Cerebellar cortex (tissue), 1 donor: ENCODE results near the gene PLA2G3.

Experiments
- DNase-seq: peaks from one replicate; pipeline ENCODE4 v3.0.0-alpha.2; 2015; ENCODE audit warnings: low spot score

PLA2G3 gene

GRCh38 chr22:31085928-31086327 is 54.4 kb downstream of the PLA2G3 start:
- no peak for DNase-seq

- no peak for DNase-seq
Measured at GRCh38 chr22:31085493-31085824, 54.8 kb downstream of the PLA2G3 start.

- DNase-seq = peak; percentile 63
Measured at GRCh38 chr22:31084811-31085492, 55.4 kb downstream of the PLA2G3 start.
